ENCODE results near the gene MAP3K10. TPM values are rescaled to one million over a fixed set of nuclear protein-coding genes. Genes with fewer than 3 reads are reported as not detected.

Gene MAP3K10
- total RNA-seq, 1 experiment from 2014 or later = 255 TPM

DNA sequence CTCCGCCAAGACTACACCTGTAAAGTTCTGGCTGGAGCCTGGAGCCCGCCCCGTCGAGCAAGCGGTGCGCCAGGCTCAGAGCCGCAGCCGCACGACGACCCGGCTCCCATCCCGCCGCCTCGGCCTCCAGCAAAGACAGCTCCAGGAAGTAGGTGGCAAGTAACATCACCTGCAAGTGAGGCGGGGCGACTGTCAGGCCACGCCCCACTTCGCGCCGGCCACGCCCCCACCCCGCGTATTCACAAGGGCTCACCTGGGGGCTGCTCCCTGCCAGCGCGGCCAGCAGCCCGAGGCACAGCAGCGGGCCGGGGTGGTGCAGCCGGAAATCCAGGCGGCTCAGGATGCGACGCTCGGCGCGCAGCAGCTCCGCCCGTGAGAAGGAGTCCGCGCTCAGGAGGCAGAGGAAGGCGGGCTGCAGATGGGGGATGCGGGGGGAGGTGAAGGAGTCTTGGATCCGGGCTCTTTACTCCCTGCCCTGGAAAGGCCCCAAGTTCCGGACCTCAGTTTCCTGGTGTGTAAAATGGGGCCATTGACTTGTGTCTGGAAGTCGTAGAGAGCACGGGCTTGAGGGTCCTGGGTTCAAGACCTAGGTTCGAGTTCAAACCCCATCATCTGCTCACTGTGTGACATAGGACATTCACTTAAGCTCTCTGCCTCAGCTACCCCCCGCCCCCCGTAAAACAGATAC is 32.1 kb downstream of the MAP3K10 start:
- H3K36me3 ChIP-seq (ENCODE audit: control insufficient read depth, insufficient read depth, low read length) = no peaks in the 10 kb centered on the region
- no peak overlapping the region for H3K27ac ChIP-seq (ENCODE audit: low read length)
- H3K9me3 ChIP-seq (ENCODE audit: control insufficient read depth, insufficient read depth, low read depth, low read length) = peaks cover 9% of the 10 kb centered on the region; the same call in 1 of the 2 replicates
- H3K27me3 ChIP-seq (ENCODE audit: control insufficient read depth, insufficient read depth, low read length) = peaks cover 18% of the 10 kb centered on the region
- DNase-seq (ENCODE audit: low read depth, low spot score) (no peak), ATAC-seq (no peak)
- H3K4me1 ChIP-seq (ENCODE audit: control insufficient read depth, insufficient read depth, low read length) = peaks cover 34% of the 10 kb centered on the region
- no peak overlapping the region for H3K4me3 ChIP-seq (ENCODE audit: low read depth in 2 of 2, low read length in 2 of 2)
- TF ChIP-seq SIN3A (IDR thresholded peaks at IDR 0.05; ENCODE audit: borderline replicate concordance, insufficient read depth, low read depth, low read length) = no peak
- TF ChIP-seq, protein P1, sequence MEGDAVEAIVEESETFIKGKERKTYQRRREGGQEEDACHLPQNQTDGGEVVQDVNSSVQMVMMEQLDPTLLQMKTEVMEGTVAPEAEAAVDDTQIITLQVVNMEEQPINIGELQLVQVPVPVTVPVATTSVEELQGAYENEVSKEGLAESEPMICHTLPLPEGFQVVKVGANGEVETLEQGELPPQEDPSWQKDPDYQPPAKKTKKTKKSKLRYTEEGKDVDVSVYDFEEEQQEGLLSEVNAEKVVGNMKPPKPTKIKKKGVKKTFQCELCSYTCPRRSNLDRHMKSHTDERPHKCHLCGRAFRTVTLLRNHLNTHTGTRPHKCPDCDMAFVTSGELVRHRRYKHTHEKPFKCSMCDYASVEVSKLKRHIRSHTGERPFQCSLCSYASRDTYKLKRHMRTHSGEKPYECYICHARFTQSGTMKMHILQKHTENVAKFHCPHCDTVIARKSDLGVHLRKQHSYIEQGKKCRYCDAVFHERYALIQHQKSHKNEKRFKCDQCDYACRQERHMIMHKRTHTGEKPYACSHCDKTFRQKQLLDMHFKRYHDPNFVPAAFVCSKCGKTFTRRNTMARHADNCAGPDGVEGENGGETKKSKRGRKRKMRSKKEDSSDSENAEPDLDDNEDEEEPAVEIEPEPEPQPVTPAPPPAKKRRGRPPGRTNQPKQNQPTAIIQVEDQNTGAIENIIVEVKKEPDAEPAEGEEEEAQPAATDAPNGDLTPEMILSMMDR (IDR thresholded peaks at IDR 0.05) = no peak
- in situ Hi-C loops (cut with HindIII; ENCODE audit: low pct_unique_long_range_greater_than_20kb, low sequenced_read_pairs) = no loop called here
- ChIA-PET CTCF (interaction anchor here (0.5 to 8.8 kb wide), 7 partner anchors 27 to 82 kb away, joined by 3 to 153 read pairs (median 3); no protein-coding TSS in a partner anchor), POLR2A (interaction anchor here (0.5 to 1.3 kb wide), 3 partner anchors 65 to 253 kb away, joined by 3 to 4 read pairs (median 3); no protein-coding TSS in a partner anchor)
- intact Hi-C loops (cut with micrococcal nuclease; ENCODE audit: unreplicated experiment) = loop anchor here (5.0 kb wide), 1 partner anchor 226 kb away; the partner anchor contains the start of gene ZNF546
- BruUV-seq (replicated peaks) = no TSS peak

DNA sequence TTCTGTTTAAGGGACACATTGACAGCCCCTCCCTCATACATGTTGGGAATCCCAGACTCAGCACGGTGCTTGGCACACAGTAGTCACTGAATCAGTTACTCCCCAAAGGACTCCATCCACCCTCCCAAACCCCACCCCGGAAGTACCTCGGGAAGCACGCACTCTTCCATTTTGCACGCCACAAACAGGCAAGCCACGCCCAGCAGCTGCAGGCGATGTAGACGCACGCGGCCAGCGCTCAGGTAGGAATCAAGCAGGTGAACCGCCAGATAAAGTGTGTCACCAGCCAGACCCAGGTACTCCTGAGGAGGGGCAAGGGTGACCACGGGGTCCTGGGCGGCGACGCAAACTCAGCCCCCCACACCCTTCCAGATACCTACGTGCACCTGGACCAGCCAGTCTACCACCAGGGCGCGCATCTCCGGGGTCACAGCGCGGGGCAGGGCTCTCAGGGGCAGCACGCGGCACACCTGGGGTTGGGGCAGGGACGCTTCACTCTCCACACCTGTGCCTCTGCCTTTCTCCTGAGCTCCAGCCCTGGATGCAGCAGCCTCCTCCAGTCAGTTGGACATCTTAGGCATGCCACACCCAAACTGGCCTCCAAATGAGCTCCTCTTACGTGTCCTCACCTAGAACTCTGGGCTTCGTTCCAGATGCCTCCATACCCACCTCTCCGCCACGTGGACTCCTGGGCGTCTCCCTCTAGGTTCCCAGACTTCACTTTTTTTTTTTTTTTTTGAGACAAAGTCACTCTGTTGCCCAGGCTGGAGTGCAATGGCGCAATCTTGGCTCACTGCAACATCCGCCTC is 33.3 kb downstream of the MAP3K10 start:
- no peak for ATAC-seq
- H3K27me3 ChIP-seq (ENCODE audit: control insufficient read depth, insufficient read depth, low read length) = peaks cover 11% of the 10 kb centered on the region; the same call in 1 of the 2 replicates
- ChIA-PET CTCF (interaction anchor here (0.6 to 5.3 kb wide), 22 partner anchors 10 to 919 kb away, joined by 3 to 62 read pairs (median 4); no protein-coding TSS in a partner anchor), POLR2A (interaction anchor here (0.6 to 0.7 kb wide), 7 partner anchors 15 to 401 kb away, joined by 3 to 9 read pairs (median 6); no protein-coding TSS in a partner anchor)
- no peaks in the 10 kb centered on the region for H3K36me3 ChIP-seq (ENCODE audit: control insufficient read depth, insufficient read depth, low read length)
- in situ Hi-C loops (cut with HindIII; ENCODE audit: low pct_unique_long_range_greater_than_20kb, low sequenced_read_pairs) (loop anchor here (5.0 kb wide), 3 partner anchors 32 to 87 kb away; partner anchors contain the start of gene MAP3K10), intact Hi-C loops (cut with micrococcal nuclease; ENCODE audit: unreplicated experiment) (loop anchor here (5.0 kb wide), 1 partner anchor 227 kb away; the partner anchor contains the start of gene ZNF546)
- TF ChIP-seq, protein P2, sequence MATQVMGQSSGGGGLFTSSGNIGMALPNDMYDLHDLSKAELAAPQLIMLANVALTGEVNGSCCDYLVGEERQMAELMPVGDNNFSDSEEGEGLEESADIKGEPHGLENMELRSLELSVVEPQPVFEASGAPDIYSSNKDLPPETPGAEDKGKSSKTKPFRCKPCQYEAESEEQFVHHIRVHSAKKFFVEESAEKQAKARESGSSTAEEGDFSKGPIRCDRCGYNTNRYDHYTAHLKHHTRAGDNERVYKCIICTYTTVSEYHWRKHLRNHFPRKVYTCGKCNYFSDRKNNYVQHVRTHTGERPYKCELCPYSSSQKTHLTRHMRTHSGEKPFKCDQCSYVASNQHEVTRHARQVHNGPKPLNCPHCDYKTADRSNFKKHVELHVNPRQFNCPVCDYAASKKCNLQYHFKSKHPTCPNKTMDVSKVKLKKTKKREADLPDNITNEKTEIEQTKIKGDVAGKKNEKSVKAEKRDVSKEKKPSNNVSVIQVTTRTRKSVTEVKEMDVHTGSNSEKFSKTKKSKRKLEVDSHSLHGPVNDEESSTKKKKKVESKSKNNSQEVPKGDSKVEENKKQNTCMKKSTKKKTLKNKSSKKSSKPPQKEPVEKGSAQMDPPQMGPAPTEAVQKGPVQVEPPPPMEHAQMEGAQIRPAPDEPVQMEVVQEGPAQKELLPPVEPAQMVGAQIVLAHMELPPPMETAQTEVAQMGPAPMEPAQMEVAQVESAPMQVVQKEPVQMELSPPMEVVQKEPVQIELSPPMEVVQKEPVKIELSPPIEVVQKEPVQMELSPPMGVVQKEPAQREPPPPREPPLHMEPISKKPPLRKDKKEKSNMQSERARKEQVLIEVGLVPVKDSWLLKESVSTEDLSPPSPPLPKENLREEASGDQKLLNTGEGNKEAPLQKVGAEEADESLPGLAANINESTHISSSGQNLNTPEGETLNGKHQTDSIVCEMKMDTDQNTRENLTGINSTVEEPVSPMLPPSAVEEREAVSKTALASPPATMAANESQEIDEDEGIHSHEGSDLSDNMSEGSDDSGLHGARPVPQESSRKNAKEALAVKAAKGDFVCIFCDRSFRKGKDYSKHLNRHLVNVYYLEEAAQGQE (IDR thresholded peaks at IDR 0.05; ENCODE audit: insufficient read depth in 1 of 2, low read depth in 2 of 2, low read length in 1 of 2) = no peak
- TF ChIP-seq, protein P1 (IDR thresholded peaks at IDR 0.05) = no peak
- no peak for TF ChIP-seq POLR2AphosphoS5 (IDR thresholded peaks at IDR 0.05; ENCODE audit: low read depth, low read length)
- H3K4me1 ChIP-seq (ENCODE audit: control insufficient read depth, insufficient read depth, low read length) = peaks cover 26% of the 10 kb centered on the region
- no peak overlapping the region for H3K27ac ChIP-seq (ENCODE audit: low read length)
- peaks cover 9% of the 10 kb centered on the region; the same call in 1 of the 2 replicates for H3K9me3 ChIP-seq (ENCODE audit: control insufficient read depth, insufficient read depth, low read depth, low read length)
- DNase-seq (ENCODE audit: low read depth, low spot score) = no peak
- H3K4me3 ChIP-seq (ENCODE audit: low read depth in 2 of 2, low read length in 2 of 2) = no peak overlapping the region
- BruUV-seq (replicated peaks) = no TSS peak

Data from Panc1 (cell line).